OCI-LY7 (cell line): ENCODE data around the gene NFKB2. TPM values are rescaled to one million over a fixed set of nuclear protein-coding genes. Genes with fewer than 3 reads are reported as not detected.

Experiments
- BruUV-seq: library from RNA; stranded (reverse); fragments of 400-500 nt; replicated peaks from 2 replicates; lab custom pipeline; 2021; lab: Mats Ljungman, UMichigan
- CTCF ChIA-PET: fragments of 300-600 bp; sonication (Branson Sonifier 250); formaldehyde crosslinking; loops from one replicate; lab custom pipeline; 2022; ENCODE audit warnings: antibody characterized with exemption; ENCODE audit not compliant: unreplicated experiment; lab: Charles Lee
- POLR2A ChIA-PET: fragments of 300-600 bp; sonication (Branson Sonifier 250); formaldehyde crosslinking; loops from one replicate; lab custom pipeline; 2022; ENCODE audit warnings: antibody characterized with exemption; lab: Charles Lee
- DNase-seq: peaks from one replicate; pipeline ENCODE4 v3.0.0-alpha.2; 2015; ENCODE audit warnings: low spot score
- H2AFZ ChIP-seq: fragments of 200-600 bp; sonication (generic), shearing (Covaris generic); 2 replicates; pipeline ENCODE4 v1.6.1; 2014; ENCODE audit warnings: mild to moderate bottlenecking, antibody characterized with exemption, low read length, moderate library complexity
- H3K27ac ChIP-seq: fragments of 200-600 bp; sonication (generic); 2 replicates; pipeline ENCODE4 v1.5.1; 2014; ENCODE audit warnings: mixed run types, low read depth, mild to moderate bottlenecking, moderate library complexity, low read length, inconsistent platforms; ENCODE audit not compliant: poor library complexity, severe bottlenecking
- H3K36me3 ChIP-seq: fragments of 200-600 bp; sonication (generic); 2 replicates; pipeline ENCODE4 v1.6.1; 2014; ENCODE audit warnings: mild to moderate bottlenecking, antibody characterized with exemption, low read length, moderate library complexity, mixed read lengths; ENCODE audit not compliant: insufficient read depth
- H3K4me1 ChIP-seq: fragments of 200-600 bp; sonication (generic); 2 replicates; pipeline ENCODE4 v1.5.1; 2014; ENCODE audit warnings: mild to moderate bottlenecking, low read length; ENCODE audit not compliant: insufficient read depth, poor library complexity, severe bottlenecking
- H3K4me2 ChIP-seq: fragments of 200-600 bp; sonication (generic); 2 replicates; pipeline ENCODE4 v1.6.1; 2014; ENCODE audit warnings: mild to moderate bottlenecking, low read length
- H3K4me3 ChIP-seq: fragments of 200-600 bp; sonication (generic); 2 replicates; pipeline ENCODE4 v1.5.1; 2014; ENCODE audit warnings: mild to moderate bottlenecking, low read depth, low read length; ENCODE audit not compliant: poor library complexity, severe bottlenecking
- H3K79me2 ChIP-seq: fragments of 200-600 bp; sonication (generic); 2 replicates; pipeline ENCODE4 v1.6.1; 2016; ENCODE audit warnings: low read depth, mild to moderate bottlenecking, low read length, moderate library complexity, mixed read lengths; ENCODE audit not compliant: insufficient read depth
- H3K9me2 ChIP-seq: fragments of 200-600 bp; sonication (generic); 2 replicates; pipeline ENCODE4 v1.6.1; 2016; ENCODE audit warnings: mild to moderate bottlenecking, low read length, mixed read lengths; ENCODE audit not compliant: insufficient read depth
- H3K9me3 ChIP-seq: fragments of 200-600 bp; sonication (generic); 2 replicates; pipeline ENCODE4 v1.6.1; 2014; ENCODE audit warnings: mild to moderate bottlenecking, mixed run types, low read length, mixed read lengths
- H4K20me1 ChIP-seq: fragments of 200-600 bp; sonication (generic); 2 replicates; pipeline ENCODE4 v1.6.1; 2014; ENCODE audit warnings: mild to moderate bottlenecking, antibody characterized with exemption, low read length, moderate library complexity, mixed read lengths; ENCODE audit not compliant: insufficient read depth
- EZH2phosphoT487 ChIP-seq: fragments of 200-600 bp; sonication (generic); IDR thresholded peaks from 2 replicates; pipeline ENCODE4 v1.6.1; 2018; ENCODE audit warnings: low read depth, borderline replicate concordance, mild to moderate bottlenecking, mixed run types, antibody characterized with exemption, low read length, moderate library complexity, mixed read lengths
- intact Hi-C: fragments of 100-400 bp; cut with micrococcal nuclease; formaldehyde crosslinking; loops from one replicate; pipeline ENCODE4 v1.10.0; 2022; ENCODE audit not compliant: unreplicated experiment
- total RNA-seq, 2 experiments: library from RNA; depleted of rRNA in 1 of 2; stranded (reverse); fragments of >200 nt in 1 of 2; shearing (Covaris generic) in 1 of 2; gene quantifications; 2 replicates each; pipeline ENCODE4 v1.2.3, GENCODE V29; 2014 to 2022
- TF ChIP-seq, protein P1 (sequence below): fragments of 200-600 bp; sonication (generic); conservative IDR thresholded peaks from 2 replicates; pipeline ENCODE4 v1.5.1; 2014; ENCODE audit warnings: mild to moderate bottlenecking, antibody characterized with exemption, low read length, moderate library complexity, mixed read lengths

The NFKB2 gene
- total RNA-seq, 2 experiments from 2014 or later: 47.1 to 67.3 TPM

DNA sequence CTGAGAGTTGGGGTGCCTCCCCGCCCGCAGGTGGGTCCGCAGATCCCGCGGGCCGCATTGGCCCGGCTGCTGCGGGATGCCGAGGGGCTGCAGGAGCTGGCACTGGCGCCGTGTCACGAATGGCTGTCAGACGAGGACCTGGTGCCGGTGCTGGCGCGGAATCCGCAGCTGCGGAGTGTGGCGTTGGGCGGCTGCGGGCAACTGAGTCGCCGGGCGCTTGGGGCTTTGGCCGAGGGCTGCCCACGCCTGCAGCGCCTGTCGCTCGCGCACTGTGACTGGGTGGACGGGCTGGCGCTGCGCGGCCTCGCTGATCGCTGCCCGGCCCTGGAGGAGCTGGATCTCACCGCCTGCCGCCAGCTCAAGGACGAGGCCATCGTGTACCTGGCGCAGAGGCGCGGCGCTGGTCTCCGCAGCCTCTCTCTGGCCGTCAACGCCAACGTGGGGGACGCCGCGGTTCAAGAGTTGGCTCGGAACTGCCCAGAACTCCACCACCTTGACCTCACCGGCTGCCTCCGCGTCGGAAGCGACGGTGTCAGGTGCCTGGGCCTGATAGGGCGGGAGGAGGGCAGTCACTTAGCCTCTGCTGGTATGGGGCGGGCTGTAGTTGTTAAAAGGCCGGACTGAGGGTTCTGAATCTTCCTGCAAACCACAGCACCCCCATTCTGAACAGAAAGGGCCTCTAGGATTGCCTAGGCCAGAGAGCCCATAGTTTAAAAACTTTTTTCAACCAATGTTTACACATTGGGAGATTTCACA lies 26.4 kb downstream of the NFKB2 start:
- Histone ChIP-seq H3K79me2 (peaks cover 6% of the 10 kb centered on the region; the same call in 1 of the 2 replicates), H3K36me3 (peaks cover 11% of the 10 kb centered on the region; the same call in 1 of the 2 replicates), H3K4me2 (peak overlapping the region; percentile 96), H2AFZ (peak overlapping the region; percentile 80; the same call in 1 of the 2 replicates), H3K4me1 (peaks cover 46% of the 10 kb centered on the region), H4K20me1 (no peaks in the 10 kb centered on the region), H3K4me3 (peak overlapping the region; percentile 79), H3K9me3 (no peaks in the 10 kb centered on the region), H3K9me2 (no peaks in the 10 kb centered on the region), H3K27ac (peak overlapping the region; percentile 82)
- TF ChIP-seq, protein P1, sequence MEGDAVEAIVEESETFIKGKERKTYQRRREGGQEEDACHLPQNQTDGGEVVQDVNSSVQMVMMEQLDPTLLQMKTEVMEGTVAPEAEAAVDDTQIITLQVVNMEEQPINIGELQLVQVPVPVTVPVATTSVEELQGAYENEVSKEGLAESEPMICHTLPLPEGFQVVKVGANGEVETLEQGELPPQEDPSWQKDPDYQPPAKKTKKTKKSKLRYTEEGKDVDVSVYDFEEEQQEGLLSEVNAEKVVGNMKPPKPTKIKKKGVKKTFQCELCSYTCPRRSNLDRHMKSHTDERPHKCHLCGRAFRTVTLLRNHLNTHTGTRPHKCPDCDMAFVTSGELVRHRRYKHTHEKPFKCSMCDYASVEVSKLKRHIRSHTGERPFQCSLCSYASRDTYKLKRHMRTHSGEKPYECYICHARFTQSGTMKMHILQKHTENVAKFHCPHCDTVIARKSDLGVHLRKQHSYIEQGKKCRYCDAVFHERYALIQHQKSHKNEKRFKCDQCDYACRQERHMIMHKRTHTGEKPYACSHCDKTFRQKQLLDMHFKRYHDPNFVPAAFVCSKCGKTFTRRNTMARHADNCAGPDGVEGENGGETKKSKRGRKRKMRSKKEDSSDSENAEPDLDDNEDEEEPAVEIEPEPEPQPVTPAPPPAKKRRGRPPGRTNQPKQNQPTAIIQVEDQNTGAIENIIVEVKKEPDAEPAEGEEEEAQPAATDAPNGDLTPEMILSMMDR: no peak
- TF ChIP-seq EZH2phosphoT487: no peak
- ChIA-PET POLR2A (interaction anchor here (1.2 to 2.3 kb wide), 5 partner anchors 10 to 90 kb away, joined by 3 to 13 read pairs (median 6); partner anchors contain the start of genes ACTR1A, C10orf95 and CUEDC2), CTCF (no interaction called here)
- BruUV-seq: no TSS peak
- peak; percentile 31 for DNase-seq
- intact Hi-C loops: loop anchor here (1.0 to 5.0 kb wide), 7 partner anchors 10 to 160 kb away; partner anchors contain the start of genes ACTR1A, CUEDC2 and SUFU

DNA sequence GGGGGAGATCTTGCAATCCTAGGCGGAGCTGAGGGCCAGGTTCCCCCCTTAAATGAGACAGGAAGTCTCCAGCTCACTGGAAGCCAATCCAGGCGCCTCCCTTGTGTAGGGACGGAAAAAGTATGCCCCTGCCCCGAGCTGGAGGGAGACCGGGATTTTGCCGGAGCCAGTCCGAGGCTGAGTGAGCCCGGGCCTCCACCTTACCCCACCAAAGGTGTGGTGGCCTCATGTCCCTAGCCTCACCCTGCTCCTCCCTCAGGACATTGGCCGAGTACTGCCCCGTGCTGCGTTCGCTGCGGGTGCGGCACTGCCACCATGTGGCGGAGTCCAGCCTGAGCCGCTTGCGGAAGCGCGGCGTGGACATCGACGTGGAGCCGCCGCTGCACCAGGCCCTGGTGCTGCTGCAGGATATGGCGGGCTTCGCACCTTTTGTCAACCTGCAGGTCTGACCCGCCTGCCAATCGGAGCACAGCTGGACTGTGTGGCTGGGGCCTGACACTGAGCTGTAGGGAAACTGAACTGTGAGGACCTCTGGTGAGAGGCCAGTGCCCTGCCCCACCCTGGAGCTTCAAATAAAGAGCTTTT lies 27.1 kb downstream of the NFKB2 start:
- Histone ChIP-seq H3K9me2 (no peaks in the 10 kb centered on the region), H3K4me1 (peaks cover 40% of the 10 kb centered on the region), H3K4me3 (peak overlapping the region; percentile 79), H3K9me3 (no peaks in the 10 kb centered on the region), H3K27ac (peak overlapping the region; percentile 82), H3K4me2 (peak overlapping the region; percentile 96), H3K79me2 (peaks cover 6% of the 10 kb centered on the region; the same call in 1 of the 2 replicates), H2AFZ (no peak overlapping the region), H4K20me1 (no peaks in the 10 kb centered on the region), H3K36me3 (peaks cover 11% of the 10 kb centered on the region; the same call in 1 of the 2 replicates)
- DNase-seq: peak; percentile 66
- intact Hi-C loops: loop anchor here (5.0 kb wide), 1 partner anchor 160 kb away; no protein-coding TSS in a partner anchor
- CTCF ChIA-PET: interaction anchor here (0.6 kb wide), 2 partner anchors 51 to 252 kb away, joined by 3 read pairs; no protein-coding TSS in a partner anchor
- TF ChIP-seq EZH2phosphoT487: no peak
- TF ChIP-seq, protein P1: peak; percentile 83
- POLR2A ChIA-PET: interaction anchor here (0.6 to 2.3 kb wide), 4 partner anchors 10 to 80 kb away, joined by 3 to 13 read pairs (median 3); partner anchors contain the start of genes ACTR1A and CUEDC2
- no TSS peak for BruUV-seq
